H1 (cell line): ENCODE data around the gene TSR3. TPM values are rescaled to one million over a fixed set of nuclear protein-coding genes. Genes with fewer than 3 reads are reported as not detected.

Experiments
- CTCF ChIA-PET: fragments of 300-600 bp; sonication (Branson Sonifier 250); formaldehyde crosslinking; loops from one replicate; lab custom pipeline; 2021; ENCODE audit not compliant: partially characterized antibody; lab: Charles Lee
- POLR2A ChIA-PET: fragments of 300-600 bp; sonication (Branson Sonifier 250); formaldehyde crosslinking; loops from one replicate; lab custom pipeline; 2021; ENCODE audit warnings: inconsistent platforms; ENCODE audit not compliant: partially characterized antibody; lab: Charles Lee
- DNase-seq, 2 experiments: peaks; one replicate each; pipeline versions ENCODE4 v3.0.0 to v3.0.0-alpha.2; 2010 to 2022; ENCODE audit warnings: low spot score in 2 of 2, low read depth in 1 of 2, mixed read lengths in 1 of 2
- FAIRE-seq: peaks from 2 replicates; lab custom pipeline; 2011; peaks lifted over from hg19 to GRCh38; lab: Jason Lieb, UNC
- H2AFZ ChIP-seq: 2 replicates; pipeline ENCODE4 v1.8.1; 2012; ENCODE audit warnings: low read length, inconsistent platforms
- H2AK5ac ChIP-seq: 2 replicates; pipeline ENCODE4 v1.6.1; 2013; ENCODE audit warnings: low read depth, low read length
- H2BK120ac ChIP-seq: replicated peaks from 2 replicates; pipeline ENCODE3; 2013; ENCODE audit warnings: low read depth, low read length, inconsistent platforms
- H2BK12ac ChIP-seq: 2 replicates; pipeline ENCODE4 v1.6.1; 2013; ENCODE audit warnings: low read depth, low read length
- H2BK15ac ChIP-seq: 2 replicates; pipeline ENCODE4 v1.6.1; 2013; ENCODE audit warnings: low read length
- H2BK20ac ChIP-seq: 2 replicates; pipeline ENCODE4 v1.6.1; 2013; ENCODE audit warnings: low read length
- H2BK5ac ChIP-seq: 2 replicates; pipeline ENCODE4 v1.6.1; 2013; ENCODE audit warnings: low read depth, low read length
- H3K14ac ChIP-seq: 2 replicates; pipeline ENCODE4 v1.6.1; 2013; ENCODE audit warnings: inconsistent platforms; ENCODE audit not compliant: insufficient read length
- H3K18ac ChIP-seq: 2 replicates; pipeline ENCODE4 v1.6.1; 2013; ENCODE audit warnings: low read length; ENCODE audit errors: extremely low read depth
- H3K23ac ChIP-seq: 2 replicates; pipeline ENCODE4 v1.6.1; 2013; ENCODE audit warnings: inconsistent platforms; ENCODE audit not compliant: insufficient read length
- H3K23me2 ChIP-seq: 2 replicates; pipeline ENCODE4 v1.6.1; 2013; ENCODE audit warnings: low read depth, low read length
- H3K27ac ChIP-seq: 2 replicates; pipeline ENCODE4 v1.6.1; 2011; ENCODE audit warnings: low read depth, low read length, inconsistent platforms
- H3K27me3 ChIP-seq, 4 experiments: replicated peaks in 1 of 4; 1 replicate in 1 of 4; 2 replicates in 3 of 4; pipeline versions ENCODE4 v1.6.1 to v1.8.1; 2011 to 2013; ENCODE audit warnings: low read length in 3 of 4, mild to moderate bottlenecking in 3 of 4, inconsistent platforms in 2 of 4, mixed read lengths in 2 of 4, moderate library complexity in 1 of 4; ENCODE audit not compliant: control insufficient read depth in 3 of 4, insufficient read depth in 3 of 4; ENCODE audit errors: extremely low read depth in 1 of 4
- H3K36me3 ChIP-seq, 4 experiments: 2 replicates each; pipeline versions ENCODE4 v1.6.1 to v1.8.1; 2011 to 2013; ENCODE audit warnings: mild to moderate bottlenecking in 4 of 4, low read length in 3 of 4, moderate library complexity in 2 of 4, control low read depth in 1 of 4, inconsistent platforms in 1 of 4; ENCODE audit not compliant: insufficient read depth in 4 of 4, control insufficient read depth in 2 of 4
- H3K4ac ChIP-seq: replicated peaks from 2 replicates; pipeline ENCODE3; 2013; ENCODE audit warnings: low read length, low read depth, mixed read lengths, inconsistent platforms; ENCODE audit not compliant: insufficient read length
- H3K4me1 ChIP-seq, 4 experiments: replicated peaks in 1 of 4; 1 replicate in 1 of 4; 2 replicates in 3 of 4; pipeline versions ENCODE4 v1.6.1 to v1.8.1; 2011 to 2013; ENCODE audit warnings: low read length in 3 of 4, inconsistent platforms in 2 of 4, mixed read lengths in 1 of 4; ENCODE audit not compliant: insufficient read depth in 4 of 4, control insufficient read depth in 3 of 4
- H3K4me2 ChIP-seq, 2 experiments: 2 replicates each; pipeline versions ENCODE4 v1.6.1 to v1.8.1; 2011 to 2013; ENCODE audit warnings: low read depth in 2 of 2, low read length in 2 of 2, control low read depth in 1 of 2, inconsistent platforms in 1 of 2, mild to moderate bottlenecking in 1 of 2; ENCODE audit not compliant: insufficient read depth in 1 of 2
- H3K4me3 ChIP-seq, 4 experiments: fragments of 200-600, 300-600 bp in 1 of 4; sonication (generic), shearing (Covaris generic), sonication (Bioruptor Twin) in 1 of 4; 2 replicates each; pipeline versions ENCODE4 v1.5.1 to v1.8.1; 2011 to 2016; ENCODE audit warnings: low read length in 4 of 4, low read depth in 3 of 4, control low read depth in 2 of 4, inconsistent platforms in 2 of 4, mild to moderate bottlenecking in 2 of 4, mixed read lengths in 1 of 4, moderate library complexity in 1 of 4; ENCODE audit not compliant: insufficient read depth in 2 of 4; ENCODE audit errors: extremely low read depth in 1 of 4
- H3K56ac ChIP-seq: replicated peaks from 2 replicates; pipeline ENCODE3; 2013; ENCODE audit warnings: low read depth, mild to moderate bottlenecking, mixed read lengths, low read length, inconsistent platforms; ENCODE audit not compliant: insufficient read length
- H3K79me1 ChIP-seq: 2 replicates; pipeline ENCODE4 v1.6.1; 2013; ENCODE audit warnings: low read depth, low read length, control low read depth
- H3K79me2 ChIP-seq, 2 experiments: 2 replicates each; pipeline versions ENCODE4 v1.6.1 to v1.8.1; 2012 to 2013; ENCODE audit warnings: low read length in 2 of 2, mild to moderate bottlenecking in 2 of 2, inconsistent platforms in 1 of 2; ENCODE audit not compliant: insufficient read depth in 2 of 2, control insufficient read depth in 1 of 2
- H3K9ac ChIP-seq, 4 experiments: replicated peaks in 1 of 4; 1 replicate in 1 of 4; 2 replicates in 3 of 4; pipeline versions ENCODE4 v1.6.1 to v1.8.1; 2011 to 2013; ENCODE audit warnings: low read depth in 3 of 4, low read length in 3 of 4, control low read depth in 2 of 4, mild to moderate bottlenecking in 2 of 4, moderate library complexity in 2 of 4, inconsistent platforms in 1 of 4; ENCODE audit errors: extremely low read depth in 1 of 4
- H3K9me3 ChIP-seq, 2 experiments: 2 replicates each; pipeline versions ENCODE4 v1.6.1 to v1.8.1; 2012 to 2013; ENCODE audit warnings: mild to moderate bottlenecking in 2 of 2, moderate library complexity in 2 of 2, control low read depth in 1 of 2, inconsistent platforms in 1 of 2, low read depth in 1 of 2, low read length in 1 of 2, mixed read lengths in 1 of 2; ENCODE audit not compliant: insufficient read depth in 2 of 2
- H4K20me1 ChIP-seq, 2 experiments: replicated peaks in 1 of 2; 2 replicates each; pipeline versions ENCODE3 to v1.8.1; 2011 to 2013; ENCODE audit warnings: inconsistent platforms in 2 of 2, low read length in 2 of 2, mild to moderate bottlenecking in 1 of 2; ENCODE audit not compliant: insufficient read depth in 2 of 2, control insufficient read depth in 1 of 2
- H4K5ac ChIP-seq: 2 replicates; pipeline ENCODE4 v1.6.1; 2013; ENCODE audit warnings: low read length, low read depth, mixed read lengths, inconsistent platforms; ENCODE audit not compliant: insufficient read length
- H4K8ac ChIP-seq: 2 replicates; pipeline ENCODE4 v1.8.0; 2013; ENCODE audit warnings: mild to moderate bottlenecking, moderate library complexity, low read length, inconsistent platforms; ENCODE audit not compliant: insufficient read depth; ENCODE audit errors: extremely low read depth
- H4K91ac ChIP-seq: replicated peaks from 2 replicates; pipeline ENCODE3; 2013; ENCODE audit warnings: low read length, mixed read lengths, inconsistent platforms; ENCODE audit not compliant: insufficient read length
- JUND ChIP-seq: IDR thresholded peaks from 2 replicates; pipeline ENCODE4 v1.6.1; 2011; ENCODE audit warnings: mild to moderate bottlenecking, improper control_type of control experiment, low read length
- PHF8 ChIP-seq: fragments of 200-600 bp; sonication (generic); conservative IDR thresholded peaks from 2 replicates; pipeline ENCODE4 v1.7.1; 2012; ENCODE audit warnings: low read depth, mild to moderate bottlenecking, inconsistent platforms, low read length, moderate library complexity
- POU5F1 ChIP-seq: IDR thresholded peaks from 2 replicates; pipeline ENCODE4 v1.6.1; 2011; ENCODE audit warnings: low read depth, mild to moderate bottlenecking, low read length, moderate library complexity
- SUZ12 ChIP-seq: fragments of 200-600 bp; sonication (generic); IDR thresholded peaks from 2 replicates; pipeline ENCODE4 v1.6.1; 2012; ENCODE audit warnings: mild to moderate bottlenecking, inconsistent platforms, low read length, moderate library complexity, mixed read lengths
- TBP ChIP-seq: IDR thresholded peaks from 2 replicates; pipeline ENCODE4 v1.6.1; 2011; ENCODE audit warnings: low read depth, low read length, improper control_type of control experiment
- TEAD4 ChIP-seq: IDR thresholded peaks from 2 replicates; pipeline ENCODE4 v1.6.1; 2012; ENCODE audit warnings: low read depth, low read length, inconsistent platforms, mixed read lengths
- USF2 ChIP-seq: IDR thresholded peaks from 2 replicates; pipeline ENCODE4 v1.6.1; 2011; ENCODE audit warnings: low read length, improper control_type of control experiment
- ZNF274 ChIP-seq: IDR thresholded peaks from 2 replicates; pipeline ENCODE4 v1.7.0; 2012; ENCODE audit warnings: low read length, borderline replicate concordance; ENCODE audit errors: extremely low read depth
- WGBS, 2 experiments: shearing (Covaris generic) in 1 of 2; methylation state at CpG; one replicate each; pipeline versions ENCODE4 v1.1.6 to v1.1.7; 2013 to 2015; ENCODE audit warnings: low lambda C conversion rate in 2 of 2, mixed read lengths in 2 of 2, inconsistent platforms in 1 of 2, low coverage in 1 of 2, missing lambda C conversion rate in 1 of 2; ENCODE audit not compliant: insufficient replicate concordance in 2 of 2, insufficient coverage in 1 of 2, insufficient read length in 1 of 2; ENCODE audit errors: extremely low coverage in 1 of 2, missing lambda C conversion rate in 1 of 2; 5-methylcytosine and 5-hydroxymethylcytosine counted together
- polyA plus RNA-seq, 7 experiments: library from polyadenylated mRNA; depleted of rRNA in 3 of 7; stranded (reverse) in 5 of 7; unstranded in 2 of 7; fragments of >200 nt in 5 of 7; fragments of 200-250 nt in 2 of 7; gene quantifications; 1 replicate in 5 of 7; 2 replicates in 1 of 7; 4 replicates in 1 of 7; pipeline versions ENCODE4 v1.2.1 to v1.2.3, GENCODE V29; 2011 to 2013; ENCODE audit warnings: missing spikeins in 2 of 7, mixed read lengths in 2 of 7
- total RNA-seq: library from RNA; stranded (reverse); fragmentation: NEBNext Ultra II Directional; extraction: Animal tissue kit (Norgen Biotek cat#: 25700); gene quantifications from 2 replicates; pipeline ENCODE4 v1.2.1, GENCODE V29; 2021

The TSR3 gene
- total and polyA plus RNA-seq, 2 of the 8 experiments (the other 6 are each of a cell fraction or from before 2014, with no cell fraction given) = 43.1 to 52.3 TPM

GRCh38 chr16:1348926-1349325, 2.8 kb downstream of the TSR3 start:
- no peak overlapping the region for H4K91ac ChIP-seq
- no peak for FAIRE-seq
- no peak overlapping the region for H3K4me3 ChIP-seq
- no peak overlapping the region for H3K14ac ChIP-seq
- H3K27me3 ChIP-seq = no peaks in the 10 kb centered on the region; a peak in 2 of 7 replicates
- H3K9me3 ChIP-seq = no peaks in the 10 kb centered on the region
- H3K79me2 ChIP-seq = peaks cover 0 to 29% of the 10 kb centered on the region in 2 experiments; a peak in 2 of 4 replicates
- H3K56ac ChIP-seq = no peak overlapping the region
- H3K4me2 ChIP-seq = no peak overlapping the region
- no peak overlapping the region for H4K5ac ChIP-seq
- H3K23ac ChIP-seq = no peak overlapping the region
- POLR2A ChIA-PET = interaction anchor here (0.8 to 3.0 kb wide), 5 partner anchors 13 to 395 kb away, joined by 3 to 19 read pairs (median 8); no protein-coding TSS in a partner anchor
- CTCF ChIA-PET = interaction anchor here (7.1 to 11.1 kb wide), 2 partner anchors 12 to 18 kb away, joined by 43 to 52 read pairs; partner anchors contain the start of gene BAIAP3
- H2BK5ac ChIP-seq = no peak overlapping the region
- H3K9ac ChIP-seq = no peak overlapping the region
- peaks cover 4 to 9% (median 5%) of the 10 kb centered on the region in 4 experiments; a peak in 4 of 8 replicates for H3K36me3 ChIP-seq
- no peak overlapping the region for H2AFZ ChIP-seq
- no peak for DNase-seq
- WGBS, 2 experiments = 93% methylated on average over 13 of the region's 14 CpGs; no CpG with 5 or more reads in 1 of the 2 experiments
- H4K8ac ChIP-seq = no peak overlapping the region
- peaks cover 14% of the 10 kb centered on the region for H3K23me2 ChIP-seq
- H3K27ac ChIP-seq = no peak overlapping the region
- H2BK15ac ChIP-seq = no peak overlapping the region
- H2BK20ac ChIP-seq = no peak overlapping the region
- TF ChIP-seq POU5F1 (no peak), TEAD4 (no peak), ZNF274 (no peak), JUND (no peak), USF2 (no peak), TBP (no peak), SUZ12 (no peak), PHF8 (no peak)
- no peak overlapping the region for H2BK12ac ChIP-seq
- peaks cover 0 to 7% (median 4%) of the 10 kb centered on the region in 4 experiments; a peak in 3 of 7 replicates for H3K4me1 ChIP-seq
- peaks cover 14% of the 10 kb centered on the region for H3K79me1 ChIP-seq
- H3K18ac ChIP-seq = no peak overlapping the region
- peaks cover 0 to 15% of the 10 kb centered on the region in 2 experiments for H4K20me1 ChIP-seq
- no peak overlapping the region for H2AK5ac ChIP-seq
- H3K4ac ChIP-seq = no peak overlapping the region
- no peak overlapping the region for H2BK120ac ChIP-seq
